Measurements from ENCODE around the gene FASTK. TPM values are rescaled to one million over a fixed set of nuclear protein-coding genes. Genes with fewer than 3 reads are reported as not detected.

Gene FASTK
- total and polyA plus RNA-seq, 2 of the 4 experiments (the other 2 are of a cell fraction) = 53.8 to 115 TPM

GRCh38 chr7:151099486-151100211 is 19.0 kb upstream of the FASTK start:
- H3K9ac ChIP-seq (ENCODE audit: low read depth, low read length) = no peak overlapping the region
- peaks cover 13% of the 10 kb centered on the region; the same call in 1 of the 2 replicates for H3K9me1 ChIP-seq (ENCODE audit: insufficient read depth, low read length)
- no peak overlapping the region for H2AK9ac ChIP-seq (replicated peaks; ENCODE audit: low read depth, low read length, poor library complexity)
- H3K9me3 ChIP-seq (ENCODE audit: control insufficient read depth, insufficient read depth, low read length) = no peaks in the 10 kb centered on the region
- H3K23ac ChIP-seq (ENCODE audit: low read depth, low read length) = no peak overlapping the region
- no peak overlapping the region for H3K4me2 ChIP-seq (ENCODE audit: low read depth, low read length)
- TF ChIP-seq CTCF (conservative IDR thresholded peaks at IDR 0.05; ENCODE audit: low read depth, low read length) (no peak), RAD21 (IDR thresholded peaks at IDR 0.05; ENCODE audit: low read length) (no peak), CEBPB (IDR thresholded peaks at IDR 0.05; ENCODE audit: low read depth, low read length) (no peak), POLR2A (IDR thresholded peaks at IDR 0.05; ENCODE audit: low read depth, low read length) (no peak), RCOR1 (IDR thresholded peaks at IDR 0.05; ENCODE audit: insufficient replicate concordance, low read length) (no peak), BHLHE40 (IDR thresholded peaks at IDR 0.05; ENCODE audit: low read depth, low read length) (no peak), NFE2L2 (IDR thresholded peaks at IDR 0.05; ENCODE audit: low read depth, low read length) (no peak), CHD1 (IDR thresholded peaks at IDR 0.05; ENCODE audit: low read depth, low read length) (no peak), FOS (IDR thresholded peaks at IDR 0.05; ENCODE audit: low read depth, low read length) (no peak), RFX5 (IDR thresholded peaks at IDR 0.05; ENCODE audit: low read depth, low read length) (no peak), MAZ (IDR thresholded peaks at IDR 0.05; ENCODE audit: borderline replicate concordance, low read depth, low read length) (no peak), MXI1 (IDR thresholded peaks at IDR 0.05; ENCODE audit: borderline replicate concordance, low read depth, low read length) (no peak)
- TF ChIP-seq, protein P1, sequence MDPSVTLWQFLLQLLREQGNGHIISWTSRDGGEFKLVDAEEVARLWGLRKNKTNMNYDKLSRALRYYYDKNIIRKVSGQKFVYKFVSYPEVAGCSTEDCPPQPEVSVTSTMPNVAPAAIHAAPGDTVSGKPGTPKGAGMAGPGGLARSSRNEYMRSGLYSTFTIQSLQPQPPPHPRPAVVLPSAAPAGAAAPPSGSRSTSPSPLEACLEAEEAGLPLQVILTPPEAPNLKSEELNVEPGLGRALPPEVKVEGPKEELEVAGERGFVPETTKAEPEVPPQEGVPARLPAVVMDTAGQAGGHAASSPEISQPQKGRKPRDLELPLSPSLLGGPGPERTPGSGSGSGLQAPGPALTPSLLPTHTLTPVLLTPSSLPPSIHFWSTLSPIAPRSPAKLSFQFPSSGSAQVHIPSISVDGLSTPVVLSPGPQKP (IDR thresholded peaks at IDR 0.05; ENCODE audit: borderline replicate concordance, low read depth, low read length) = no peak
- TF ChIP-seq, protein P2, sequence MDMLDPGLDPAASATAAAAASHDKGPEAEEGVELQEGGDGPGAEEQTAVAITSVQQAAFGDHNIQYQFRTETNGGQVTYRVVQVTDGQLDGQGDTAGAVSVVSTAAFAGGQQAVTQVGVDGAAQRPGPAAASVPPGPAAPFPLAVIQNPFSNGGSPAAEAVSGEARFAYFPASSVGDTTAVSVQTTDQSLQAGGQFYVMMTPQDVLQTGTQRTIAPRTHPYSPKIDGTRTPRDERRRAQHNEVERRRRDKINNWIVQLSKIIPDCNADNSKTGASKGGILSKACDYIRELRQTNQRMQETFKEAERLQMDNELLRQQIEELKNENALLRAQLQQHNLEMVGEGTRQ (IDR thresholded peaks at IDR 0.05; ENCODE audit: low read depth, low read length) = no peak
- no peak for ATAC-seq (ENCODE audit: low read depth)
- 0 out of 2 replicates have a peak, but pooled peaks cover 1% of the 10 kb centered on the region for H3K36me3 ChIP-seq (ENCODE audit: control insufficient read depth, insufficient read depth, low read length)
- H4K20me1 ChIP-seq (ENCODE audit: insufficient read depth, low read length) = peaks cover 92% of the 10 kb centered on the region
- no peak overlapping the region for H4K91ac ChIP-seq (ENCODE audit: insufficient read depth, low read depth, low read length)
- H3K4me1 ChIP-seq (ENCODE audit: control insufficient read depth, insufficient read depth, low read length) = peaks cover 10% of the 10 kb centered on the region
- no peak overlapping the region for H3K14ac ChIP-seq (replicated peaks; ENCODE audit: low read depth, low read length)
- peaks cover 19 to 89% of the 10 kb centered on the region in 2 experiments for H3K79me1 ChIP-seq (ENCODE audit: low read depth in 1 of 2, low read length in 2 of 2)
- no peak overlapping the region for H3K18ac ChIP-seq (ENCODE audit: low read depth, low read length)
- no peak overlapping the region for H3K4me3 ChIP-seq (ENCODE audit: insufficient read depth, low read depth, low read length)
- H2AK5ac ChIP-seq (ENCODE audit: low read depth, low read length) = no peak overlapping the region
- no peaks in the 10 kb centered on the region for H3K27me3 ChIP-seq (ENCODE audit: control insufficient read depth, insufficient read depth, low read length)
- H3K4ac ChIP-seq (ENCODE audit: low read depth, low read length) = no peak overlapping the region
- 73% methylated on average over 4 of the region's 20 CpGs; no CpG with 5 or more reads in 1 of the 2 experiments for WGBS, 2 experiments (ENCODE audit: extremely low coverage in 2 of 2, insufficient read length in 1 of 2)
- no peak overlapping the region for H2BK120ac ChIP-seq (ENCODE audit: low read depth, low read length)
- H2AFZ ChIP-seq (replicated peaks; ENCODE audit: low read length, poor library complexity) = no peak overlapping the region
- CTCF ChIA-PET = interaction anchor here (1.2 kb wide), 1 partner anchor 9 kb away, joined by 3 read pairs; no protein-coding TSS in a partner anchor
- no peak overlapping the region for H3K56ac ChIP-seq (ENCODE audit: extremely low read depth, insufficient read depth, low read length)
- POLR2A ChIA-PET (ENCODE audit: unreplicated experiment) = no interaction called here
- H4K5ac ChIP-seq (ENCODE audit: low read depth, low read length) = no peak overlapping the region
- H2BK20ac ChIP-seq (ENCODE audit: low read depth, low read length) = no peak overlapping the region
- H3K27ac ChIP-seq (ENCODE audit: insufficient read depth, low read length) = no peak overlapping the region
- no peak overlapping the region for H4K8ac ChIP-seq (ENCODE audit: low read depth in 2 of 2, low read length in 2 of 2)
- no peak overlapping the region for H2BK5ac ChIP-seq (ENCODE audit: low read depth, low read length, poor library complexity, severe bottlenecking)
- intact Hi-C loops (cut with micrococcal nuclease) (no loop called here), in situ Hi-C loops (cut with MboI; ENCODE audit: low sequenced_read_pairs) (loop anchor here (10.0 to 25.0 kb wide), 2 partner anchors 195 to 312 kb away; no protein-coding TSS in a partner anchor), dilution Hi-C loops (cut with HindIII; ENCODE audit: low sequenced_read_pairs, unreplicated experiment) (no loop called here)
- DNase-seq = no peak
- no TSS peak for BruUV-seq (replicated peaks)
- H2BK15ac ChIP-seq (ENCODE audit: low read depth, low read length) = no peak overlapping the region
